OCI-LY1 (cell line): ENCODE data around the gene ANKRD2.

Source experiments
- CTCF ChIP-seq: fragments of 200-600 bp; sonication (generic), shearing (Covaris generic); IDR thresholded peaks from 2 replicates; pipeline ENCODE4 v1.5.1; 2017; ENCODE audit warnings: mild to moderate bottlenecking, antibody characterized with exemption, low read length, moderate library complexity, mixed read lengths
- EZH2 ChIP-seq: fragments of 200-600 bp; sonication (generic), shearing (Covaris generic); IDR thresholded peaks from 2 replicates; pipeline ENCODE4 v1.8.0; 2017; ENCODE audit warnings: borderline replicate concordance, mixed run types, mild to moderate bottlenecking, antibody characterized with exemption, low read length, moderate library complexity, mixed read lengths

- TF ChIP-seq CTCF, result no peak
- no peak for TF ChIP-seq EZH2
These were observed 39.5 kb upstream of the ANKRD2 start for GRCh38 chr10:97532935-97533671.
